Cardiac fibroblast (primary cell): Measurements from ENCODE around the gene MRPS7.
"Not testable (repeated sequence)": the region's sequence is repeated elsewhere in the genome, so short reads cannot be mapped to it uniquely, and the experiment has no call there.

Source experiments
- DNase-seq, 2 donors: peaks; one replicate each; pipeline versions ENCODE4 v3.0.0 to v3.0.0-alpha.2; 2010; ENCODE audit warnings: low read depth in 2 of 2
- H3K4me3 ChIP-seq, 2 donors: replicated peaks in 1 of 2; 1 replicate in 1 of 2; 2 replicates in 1 of 2; pipeline ENCODE4 v1.5.1; 2011; ENCODE audit warnings: low read depth in 2 of 2, low read length in 2 of 2, mild to moderate bottlenecking in 2 of 2, moderate library complexity in 1 of 2
- CTCF ChIP-seq: IDR thresholded peaks from one replicate; pipeline ENCODE4 v1.5.1; 2011; ENCODE audit warnings: low read depth, mild to moderate bottlenecking, low read length, inconsistent platforms

Gene MRPS7

GRCh38 chr17:75287221-75287620 lies 25.5 kb downstream of the MRPS7 start:
- H3K4me3 ChIP-seq: no peak overlapping the region
- no peak for DNase-seq
- no peak for TF ChIP-seq CTCF

GRCh38 chr17:75288359-75288758 lies 26.7 kb downstream of the MRPS7 start:
- no peak for TF ChIP-seq CTCF
- peak overlapping the region; percentile 89 to 92 for H3K4me3 ChIP-seq
- DNase-seq: no peak

- H3K4me3 ChIP-seq: peak overlapping the region; percentile 89 to 92
- TF ChIP-seq CTCF: no peak
- DNase-seq: no peak
These were observed 27.1 kb downstream of the MRPS7 start for GRCh38 chr17:75288770-75289114.

- no peak for TF ChIP-seq CTCF
- peak within 1 kb of the TSS; percentile 89 to 92 for H3K4me3 ChIP-seq
- peak; percentile 99 for DNase-seq
These were observed 27.6 kb downstream of the MRPS7 start, which contains the start of gene SLC25A19 for GRCh38 chr17:75289115-75289831. Gene SLC25A19, minus strand, starts transcription at chr17:75289433. Its CDS starts 2,669 bp downstream, at chr17:75286764.

GRCh38 chr17:75289832-75290337 lies 28.2 kb downstream of the MRPS7 start:
- H3K4me3 ChIP-seq: peak overlapping the region; percentile 89 to 92
- no peak for TF ChIP-seq CTCF
- peak; percentile 65 to 67 for DNase-seq

GRCh38 chr17:75292810-75293448 lies 31.2 kb downstream of the MRPS7 start:
- DNase-seq, H3K4me3 ChIP-seq: not testable (repeated sequence)
